ENCODE data around the gene AFG1L.

DNA sequence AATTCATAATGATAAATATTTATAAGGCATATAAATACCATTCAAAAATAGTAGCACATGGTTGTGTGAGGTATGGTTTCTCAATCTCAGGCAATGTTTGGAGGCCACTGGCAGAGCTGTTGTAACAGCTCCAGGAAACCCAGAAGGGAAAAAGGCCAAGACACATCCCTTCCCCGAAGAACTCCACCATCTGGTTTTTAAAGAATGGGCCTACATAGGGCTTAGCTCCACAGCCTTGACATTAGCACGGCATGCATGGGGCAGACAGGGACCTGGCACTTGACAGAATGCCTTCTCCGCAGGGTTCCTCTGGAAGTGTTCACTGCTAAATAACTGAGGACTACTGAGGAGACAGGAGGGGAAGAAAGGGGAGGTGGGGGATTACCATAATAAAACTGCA lies 249.8 kb downstream of the AFG1L start:
- TF ChIP-seq, protein P1, sequence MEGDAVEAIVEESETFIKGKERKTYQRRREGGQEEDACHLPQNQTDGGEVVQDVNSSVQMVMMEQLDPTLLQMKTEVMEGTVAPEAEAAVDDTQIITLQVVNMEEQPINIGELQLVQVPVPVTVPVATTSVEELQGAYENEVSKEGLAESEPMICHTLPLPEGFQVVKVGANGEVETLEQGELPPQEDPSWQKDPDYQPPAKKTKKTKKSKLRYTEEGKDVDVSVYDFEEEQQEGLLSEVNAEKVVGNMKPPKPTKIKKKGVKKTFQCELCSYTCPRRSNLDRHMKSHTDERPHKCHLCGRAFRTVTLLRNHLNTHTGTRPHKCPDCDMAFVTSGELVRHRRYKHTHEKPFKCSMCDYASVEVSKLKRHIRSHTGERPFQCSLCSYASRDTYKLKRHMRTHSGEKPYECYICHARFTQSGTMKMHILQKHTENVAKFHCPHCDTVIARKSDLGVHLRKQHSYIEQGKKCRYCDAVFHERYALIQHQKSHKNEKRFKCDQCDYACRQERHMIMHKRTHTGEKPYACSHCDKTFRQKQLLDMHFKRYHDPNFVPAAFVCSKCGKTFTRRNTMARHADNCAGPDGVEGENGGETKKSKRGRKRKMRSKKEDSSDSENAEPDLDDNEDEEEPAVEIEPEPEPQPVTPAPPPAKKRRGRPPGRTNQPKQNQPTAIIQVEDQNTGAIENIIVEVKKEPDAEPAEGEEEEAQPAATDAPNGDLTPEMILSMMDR (IDR thresholded peaks at IDR 0.05): no peak
- TF ChIP-seq TCF7 (CRISPR knock-in tag; IDR thresholded peaks at IDR 0.05; ENCODE audit: low read depth) (no peak), IRF2 (CRISPR knock-in tag; IDR thresholded peaks at IDR 0.05; ENCODE audit: borderline replicate concordance, low read depth) (no peak), FOXJ3 (CRISPR knock-in tag; IDR thresholded peaks at IDR 0.05; ENCODE audit: borderline replicate concordance) (no peak), NR1H2 (CRISPR knock-in tag; IDR thresholded peaks at IDR 0.05) (no peak)
- TF ChIP-seq, protein P2, sequence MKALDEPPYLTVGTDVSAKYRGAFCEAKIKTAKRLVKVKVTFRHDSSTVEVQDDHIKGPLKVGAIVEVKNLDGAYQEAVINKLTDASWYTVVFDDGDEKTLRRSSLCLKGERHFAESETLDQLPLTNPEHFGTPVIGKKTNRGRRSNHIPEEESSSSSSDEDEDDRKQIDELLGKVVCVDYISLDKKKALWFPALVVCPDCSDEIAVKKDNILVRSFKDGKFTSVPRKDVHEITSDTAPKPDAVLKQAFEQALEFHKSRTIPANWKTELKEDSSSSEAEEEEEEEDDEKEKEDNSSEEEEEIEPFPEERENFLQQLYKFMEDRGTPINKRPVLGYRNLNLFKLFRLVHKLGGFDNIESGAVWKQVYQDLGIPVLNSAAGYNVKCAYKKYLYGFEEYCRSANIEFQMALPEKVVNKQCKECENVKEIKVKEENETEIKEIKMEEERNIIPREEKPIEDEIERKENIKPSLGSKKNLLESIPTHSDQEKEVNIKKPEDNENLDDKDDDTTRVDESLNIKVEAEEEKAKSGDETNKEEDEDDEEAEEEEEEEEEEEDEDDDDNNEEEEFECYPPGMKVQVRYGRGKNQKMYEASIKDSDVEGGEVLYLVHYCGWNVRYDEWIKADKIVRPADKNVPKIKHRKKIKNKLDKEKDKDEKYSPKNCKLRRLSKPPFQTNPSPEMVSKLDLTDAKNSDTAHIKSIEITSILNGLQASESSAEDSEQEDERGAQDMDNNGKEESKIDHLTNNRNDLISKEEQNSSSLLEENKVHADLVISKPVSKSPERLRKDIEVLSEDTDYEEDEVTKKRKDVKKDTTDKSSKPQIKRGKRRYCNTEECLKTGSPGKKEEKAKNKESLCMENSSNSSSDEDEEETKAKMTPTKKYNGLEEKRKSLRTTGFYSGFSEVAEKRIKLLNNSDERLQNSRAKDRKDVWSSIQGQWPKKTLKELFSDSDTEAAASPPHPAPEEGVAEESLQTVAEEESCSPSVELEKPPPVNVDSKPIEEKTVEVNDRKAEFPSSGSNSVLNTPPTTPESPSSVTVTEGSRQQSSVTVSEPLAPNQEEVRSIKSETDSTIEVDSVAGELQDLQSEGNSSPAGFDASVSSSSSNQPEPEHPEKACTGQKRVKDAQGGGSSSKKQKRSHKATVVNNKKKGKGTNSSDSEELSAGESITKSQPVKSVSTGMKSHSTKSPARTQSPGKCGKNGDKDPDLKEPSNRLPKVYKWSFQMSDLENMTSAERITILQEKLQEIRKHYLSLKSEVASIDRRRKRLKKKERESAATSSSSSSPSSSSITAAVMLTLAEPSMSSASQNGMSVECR (CRISPR knock-in tag; IDR thresholded peaks at IDR 0.05; ENCODE audit: borderline replicate concordance): no peak
- TF ChIP-seq, protein P3, sequence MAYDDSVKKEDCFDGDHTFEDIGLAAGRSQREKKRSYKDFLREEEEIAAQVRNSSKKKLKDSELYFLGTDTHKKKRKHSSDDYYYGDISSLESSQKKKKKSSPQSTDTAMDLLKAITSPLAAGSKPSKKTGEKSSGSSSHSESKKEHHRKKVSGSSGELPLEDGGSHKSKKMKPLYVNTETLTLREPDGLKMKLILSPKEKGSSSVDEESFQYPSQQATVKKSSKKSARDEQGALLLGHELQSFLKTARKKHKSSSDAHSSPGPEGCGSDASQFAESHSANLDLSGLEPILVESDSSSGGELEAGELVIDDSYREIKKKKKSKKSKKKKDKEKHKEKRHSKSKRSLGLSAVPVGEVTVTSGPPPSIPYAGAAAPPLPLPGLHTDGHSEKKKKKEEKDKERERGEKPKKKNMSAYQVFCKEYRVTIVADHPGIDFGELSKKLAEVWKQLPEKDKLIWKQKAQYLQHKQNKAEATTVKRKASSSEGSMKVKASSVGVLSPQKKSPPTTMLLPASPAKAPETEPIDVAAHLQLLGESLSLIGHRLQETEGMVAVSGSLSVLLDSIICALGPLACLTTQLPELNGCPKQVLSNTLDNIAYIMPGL (CRISPR knock-in tag; IDR thresholded peaks at IDR 0.05): no peak
